Neural progenitor cell (in vitro differentiated cells): Measurements from ENCODE around the gene KANSL3. TPM values are rescaled to one million over a fixed set of nuclear protein-coding genes. Genes with fewer than 3 reads are reported as not detected.
"Not testable (repeated sequence)": the region's sequence is repeated elsewhere in the genome, so short reads cannot be mapped to it uniquely, and the experiment has no call there.

ENCODE experiments used
- DNase-seq: peaks from one replicate; pipeline ENCODE4 v3.0.0-alpha.2; 2016; ENCODE audit warnings: low spot score
- H2AFZ ChIP-seq: fragments of 200-600 bp; sonication (generic); replicated peaks from 2 replicates; pipeline ENCODE4 v1.6.1; 2016; ENCODE audit warnings: antibody characterized with exemption
- H3F3A ChIP-seq: fragments of 200-600 bp; sonication (generic); 2 replicates; pipeline ENCODE4 v1.6.1; 2016; ENCODE audit warnings: antibody characterized with exemption, low read depth
- H3K27ac ChIP-seq: fragments of 200-600 bp; sonication (generic); 2 replicates; pipeline ENCODE4 v1.5.1; 2016; ENCODE audit warnings: mild to moderate bottlenecking
- H3K27me3 ChIP-seq: fragments of 200-600 bp; sonication (generic); 2 replicates; pipeline ENCODE4 v1.6.1; 2016; ENCODE audit warnings: mild to moderate bottlenecking, moderate library complexity
- H3K36me3 ChIP-seq: fragments of 200-600 bp; sonication (generic); 2 replicates; pipeline ENCODE4 v1.5.1; 2016
- H3K4me1 ChIP-seq: fragments of 200-600 bp; sonication (generic); 2 replicates; pipeline ENCODE4 v1.6.1; 2016; ENCODE audit warnings: mixed run types
- H3K4me2 ChIP-seq: fragments of 200-600 bp; sonication (generic); 2 replicates; pipeline ENCODE4 v1.6.1; 2016
- H3K4me3 ChIP-seq: fragments of 200-600 bp; sonication (generic); 2 replicates; pipeline ENCODE4 v1.5.1; 2016
- H3K79me2 ChIP-seq: fragments of 200-600 bp; sonication (generic); 2 replicates; pipeline ENCODE4 v1.6.1; 2016; ENCODE audit warnings: low read depth
- H3K9ac ChIP-seq: fragments of 200-600 bp; sonication (generic); 2 replicates; pipeline ENCODE4 v1.6.1; 2016
- H3K9me3 ChIP-seq: fragments of 200-600 bp; sonication (generic); 2 replicates; pipeline ENCODE4 v1.5.1; 2016; ENCODE audit warnings: low read depth
- H4K20me1 ChIP-seq: fragments of 200-600 bp; sonication (generic); 2 replicates; pipeline ENCODE4 v1.6.1; 2016; ENCODE audit warnings: low read depth
- H3K27ac Mint-ChIP-seq: 3 replicates; pipeline ENCODE4 v1.8.0; 2021; ENCODE audit warnings: mixed read lengths
- H3K27me3 Mint-ChIP-seq: 2 replicates; pipeline ENCODE4 v1.8.0; 2022; ENCODE audit warnings: low read depth, mild to moderate bottlenecking, inconsistent platforms, moderate library complexity, mixed read lengths; ENCODE audit not compliant: insufficient read depth
- H3K36me3 Mint-ChIP-seq: 3 replicates; pipeline ENCODE4 v1.8.0; 2021; ENCODE audit warnings: mixed read lengths
- H3K4me1 Mint-ChIP-seq: 3 replicates; pipeline ENCODE4 v1.8.0; 2021; ENCODE audit warnings: mixed read lengths
- H3K4me3 Mint-ChIP-seq: 3 replicates; pipeline ENCODE4 v1.8.0; 2021; ENCODE audit warnings: mild to moderate bottlenecking, moderate library complexity, mixed read lengths
- H3K9me3 Mint-ChIP-seq: 3 replicates; pipeline ENCODE4 v1.8.0; 2020; ENCODE audit warnings: mixed read lengths
- CTCF ChIP-seq: fragments of 200-600 bp; sonication (generic); IDR thresholded peaks from 2 replicates; pipeline ENCODE4 v1.5.1; 2017; ENCODE audit warnings: antibody characterized with exemption, mild to moderate bottlenecking
- EZH2 ChIP-seq: fragments of 200-600 bp; sonication (generic); IDR thresholded peaks from 2 replicates; pipeline ENCODE4 v1.6.1; 2017; ENCODE audit warnings: antibody characterized with exemption, mild to moderate bottlenecking, moderate library complexity
- EZH2phosphoT487 ChIP-seq: fragments of 200-600 bp; sonication (generic); IDR thresholded peaks from 2 replicates; pipeline ENCODE4 v1.6.1; 2017; ENCODE audit warnings: antibody characterized with exemption
- total RNA-seq: library from RNA; depleted of rRNA; stranded (reverse); fragments of >200 nt; gene quantifications from 2 replicates; pipeline ENCODE4 v1.2.3, GENCODE V29; 2015; ENCODE audit warnings: low replicate concordance

Gene KANSL3
- total RNA-seq, 1 donor from 2014 or later: 32.9 TPM

- no peak for TF ChIP-seq EZH2phosphoT487
- TF ChIP-seq EZH2: no peak
- TF ChIP-seq CTCF: no peak
- Histone ChIP-seq H3K27me3 (no peaks in the 10 kb centered on the region), H2AFZ (no peak overlapping the region), H3K4me3 (no peak overlapping the region), H4K20me1 (no peaks in the 10 kb centered on the region), H3K9me3 (no peaks in the 10 kb centered on the region), H3K79me2 (no peaks in the 10 kb centered on the region), H3K9ac (no peak overlapping the region), H3F3A (no peaks in the 10 kb centered on the region), H3K27ac (no peak overlapping the region), H3K36me3 (no peaks in the 10 kb centered on the region), H3K4me1 (no peaks in the 10 kb centered on the region), H3K4me2 (no peak overlapping the region)
- no peaks in the 10 kb centered on the region for H3K9me3 Mint-ChIP-seq
- no peaks in the 10 kb centered on the region for H3K36me3 Mint-ChIP-seq
- no peak for DNase-seq
- no peak overlapping the region for H3K4me3 Mint-ChIP-seq
- peaks cover 8% of the 10 kb centered on the region for H3K27me3 Mint-ChIP-seq
- peak overlapping the region; percentile 37 for H3K27ac Mint-ChIP-seq
- H3K4me1 Mint-ChIP-seq: peaks cover 12% of the 10 kb centered on the region
These were observed 31.6 kb upstream of the KANSL3 start for GRCh38 chr2:96669539-96670215.

GRCh38 chr2:96668771-96669170 is 30.7 kb upstream of the KANSL3 start:
- DNase-seq: no peak
- Histone ChIP-seq H3K9me3 (no peaks in the 10 kb centered on the region), H3K9ac (no peak overlapping the region), H2AFZ (no peak overlapping the region), H3K4me3 (no peak overlapping the region), H3K36me3 (no peaks in the 10 kb centered on the region), H3K4me1 (no peaks in the 10 kb centered on the region), H3K27ac (no peak overlapping the region), H3K4me2 (no peak overlapping the region), H3K27me3 (no peaks in the 10 kb centered on the region), H3K79me2 (no peaks in the 10 kb centered on the region), H4K20me1 (no peaks in the 10 kb centered on the region), H3F3A (no peaks in the 10 kb centered on the region)
- peaks cover 12% of the 10 kb centered on the region for H3K4me1 Mint-ChIP-seq
- H3K4me3 Mint-ChIP-seq: peak overlapping the region; percentile 21
- TF ChIP-seq EZH2phosphoT487: no peak
- TF ChIP-seq CTCF: no peak
- no peak for TF ChIP-seq EZH2
- peaks cover 10% of the 10 kb centered on the region for H3K27me3 Mint-ChIP-seq
- no peaks in the 10 kb centered on the region for H3K36me3 Mint-ChIP-seq
- H3K27ac Mint-ChIP-seq: peak overlapping the region; percentile 90
- H3K9me3 Mint-ChIP-seq: no peaks in the 10 kb centered on the region

GRCh38 chr2:96665717-96666116 is 27.6 kb upstream of the KANSL3 start:
- H3K27me3 ChIP-seq, DNase-seq, H3K27ac Mint-ChIP-seq, H3K27me3 Mint-ChIP-seq, H3K9ac ChIP-seq, H3K4me3 ChIP-seq, H3K79me2 ChIP-seq, H3F3A ChIP-seq, H3K9me3 ChIP-seq, H3K36me3 Mint-ChIP-seq, H3K4me3 Mint-ChIP-seq, H3K27ac ChIP-seq, H3K36me3 ChIP-seq, H4K20me1 ChIP-seq, H3K4me2 ChIP-seq, H3K4me1 ChIP-seq, H2AFZ ChIP-seq, H3K9me3 Mint-ChIP-seq: not testable (repeated sequence)
- H3K4me1 Mint-ChIP-seq: peaks cover 12% of the 10 kb centered on the region

DNA sequence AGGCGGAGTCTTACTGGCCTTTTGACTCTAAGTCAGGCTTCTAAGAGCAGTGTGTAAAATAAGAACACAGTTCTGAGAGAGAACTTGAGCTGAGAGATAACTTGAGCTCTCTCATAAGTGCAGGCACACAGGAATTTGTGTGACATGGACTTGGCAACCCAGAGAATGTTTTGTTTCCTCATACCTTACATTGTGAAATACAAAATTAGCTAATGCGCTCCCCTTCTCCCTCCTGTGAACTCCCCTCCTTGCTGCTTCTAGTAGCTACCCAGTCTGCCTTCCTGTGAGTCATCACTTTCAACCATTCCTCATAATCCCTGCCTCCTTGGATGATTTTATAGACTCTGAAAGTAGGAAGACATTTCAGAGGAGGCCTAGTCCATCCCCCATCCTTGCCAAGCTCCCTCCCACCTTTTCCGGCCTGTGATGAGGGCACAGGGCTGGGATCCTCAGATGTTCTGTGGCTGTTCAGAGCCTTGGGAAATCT is 27.0 kb upstream of the KANSL3 start:
- H2AFZ ChIP-seq: no peak overlapping the region
- no peak overlapping the region for H3K27ac ChIP-seq
- no peak overlapping the region for H3K4me3 Mint-ChIP-seq
- peaks cover 12% of the 10 kb centered on the region for H3K4me1 Mint-ChIP-seq
- no peak for DNase-seq
- H3K27me3 ChIP-seq: no peaks in the 10 kb centered on the region
- no peaks in the 10 kb centered on the region for H3K36me3 Mint-ChIP-seq
- H3K9me3 ChIP-seq: no peaks in the 10 kb centered on the region
- no peaks in the 10 kb centered on the region for H3F3A ChIP-seq
- peaks cover 5% of the 10 kb centered on the region for H3K27me3 Mint-ChIP-seq
- H3K4me1 ChIP-seq: no peaks in the 10 kb centered on the region
- TF ChIP-seq CTCF: no peak
- TF ChIP-seq EZH2: no peak
- no peak for TF ChIP-seq EZH2phosphoT487
- no peaks in the 10 kb centered on the region for H3K36me3 ChIP-seq
- H3K4me2 ChIP-seq: no peak overlapping the region
- no peaks in the 10 kb centered on the region for H4K20me1 ChIP-seq
- no peak overlapping the region for H3K27ac Mint-ChIP-seq
- H3K9me3 Mint-ChIP-seq: no peaks in the 10 kb centered on the region
- no peak overlapping the region for H3K4me3 ChIP-seq
- no peaks in the 10 kb centered on the region for H3K79me2 ChIP-seq
- H3K9ac ChIP-seq: no peak overlapping the region
